ENCODE measurements around the gene GPR65.

Gene GPR65

GRCh38 chr14:88037325-88037724 is 32.4 kb downstream of the GPR65 start:
- DNase-seq (ENCODE audit: low read depth), result no peak

- no peak for DNase-seq (ENCODE audit: low read depth)
These were observed 34.3 kb downstream of the GPR65 start for GRCh38 chr14:88039197-88039596.

- no peak for DNase-seq (ENCODE audit: low read depth)
These were observed 35.2 kb downstream of the GPR65 start for GRCh38 chr14:88040146-88040545.

GRCh38 chr14:88043529-88044443 is 38.9 kb downstream of the GPR65 start:
- no peak for DNase-seq (ENCODE audit: low read depth)

- DNase-seq (ENCODE audit: low read depth), result no peak
These were observed 39.5 kb downstream of the GPR65 start for GRCh38 chr14:88044444-88044758.

GRCh38 chr14:88044776-88045446 is 40.0 kb downstream of the GPR65 start:
- DNase-seq (ENCODE audit: low read depth), result no peak

GRCh38 chr14:88045705-88046104 is 40.8 kb downstream of the GPR65 start:
- DNase-seq (ENCODE audit: low read depth), result no peak

GRCh38 chr14:88048351-88048750 is 43.4 kb downstream of the GPR65 start:
- DNase-seq (ENCODE audit: low read depth), result no peak

GRCh38 chr14:88049266-88049665 is 44.3 kb downstream of the GPR65 start:
- DNase-seq (ENCODE audit: low read depth), result no peak

- no peak for DNase-seq (ENCODE audit: low read depth)
These were observed 45.0 kb downstream of the GPR65 start for GRCh38 chr14:88049936-88050335.

- no peak for DNase-seq (ENCODE audit: low read depth)
These were observed 55.6 kb downstream of the GPR65 start for GRCh38 chr14:88060576-88060975.

- DNase-seq (ENCODE audit: low read depth), result no peak
These were observed 58.9 kb downstream of the GPR65 start for GRCh38 chr14:88063811-88064210.
